GM19035 (cell line): Measurements from ENCODE around the gene COX5B.
A peak's percentile ranks its signal among the peaks of the same experiment; 100 is the strongest.

Source experiments
- ATAC-seq: cut with Tn5 transposase; IDR thresholded peaks from one replicate; pipeline ENCODE4 v1.9.1; 2021; ENCODE audit not compliant: unreplicated experiment

COX5B gene

GRCh38 chr2:97653874-97654273, 8.0 kb downstream of the COX5B start:
- ATAC-seq: no peak

- no peak for ATAC-seq
These were observed 8.4 kb downstream of the COX5B start for GRCh38 chr2:97654309-97654708.

GRCh38 chr2:97654791-97655190, 8.9 kb downstream of the COX5B start:
- no peak for ATAC-seq

DNA sequence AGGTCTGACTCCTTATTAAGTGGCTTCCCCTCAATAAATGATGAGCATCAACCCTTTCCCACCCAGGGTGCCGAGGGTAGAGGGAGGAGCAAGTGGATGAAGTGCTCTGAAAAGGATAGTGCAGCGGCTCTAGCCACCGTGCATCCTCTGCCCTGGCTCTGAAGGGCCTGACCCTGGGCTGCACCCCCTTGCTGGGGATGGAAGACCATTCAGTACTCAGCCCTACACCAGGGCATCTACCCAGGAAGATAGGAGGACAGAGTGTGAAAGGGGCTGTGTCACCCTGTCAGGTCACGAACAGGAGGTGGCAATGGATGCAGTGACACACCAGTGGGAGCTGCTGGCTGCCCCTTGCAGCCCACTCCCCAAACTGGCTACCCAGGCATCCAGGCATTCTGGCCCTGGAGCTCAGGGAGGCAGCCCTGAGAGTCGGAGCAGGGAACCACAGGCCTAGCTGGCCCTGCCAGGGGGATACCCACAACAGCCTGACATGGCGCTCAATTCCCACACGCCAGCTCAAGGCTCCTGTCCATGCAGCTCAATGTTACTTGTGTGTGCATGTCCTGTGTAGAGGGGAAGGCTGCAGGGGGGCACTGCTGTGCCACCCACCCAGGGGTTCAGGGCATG, 10.4 kb downstream of the COX5B start:
- no peak for ATAC-seq

- ATAC-seq: no peak
These were observed 11.2 kb downstream of the COX5B start for GRCh38 chr2:97656905-97657587.

DNA sequence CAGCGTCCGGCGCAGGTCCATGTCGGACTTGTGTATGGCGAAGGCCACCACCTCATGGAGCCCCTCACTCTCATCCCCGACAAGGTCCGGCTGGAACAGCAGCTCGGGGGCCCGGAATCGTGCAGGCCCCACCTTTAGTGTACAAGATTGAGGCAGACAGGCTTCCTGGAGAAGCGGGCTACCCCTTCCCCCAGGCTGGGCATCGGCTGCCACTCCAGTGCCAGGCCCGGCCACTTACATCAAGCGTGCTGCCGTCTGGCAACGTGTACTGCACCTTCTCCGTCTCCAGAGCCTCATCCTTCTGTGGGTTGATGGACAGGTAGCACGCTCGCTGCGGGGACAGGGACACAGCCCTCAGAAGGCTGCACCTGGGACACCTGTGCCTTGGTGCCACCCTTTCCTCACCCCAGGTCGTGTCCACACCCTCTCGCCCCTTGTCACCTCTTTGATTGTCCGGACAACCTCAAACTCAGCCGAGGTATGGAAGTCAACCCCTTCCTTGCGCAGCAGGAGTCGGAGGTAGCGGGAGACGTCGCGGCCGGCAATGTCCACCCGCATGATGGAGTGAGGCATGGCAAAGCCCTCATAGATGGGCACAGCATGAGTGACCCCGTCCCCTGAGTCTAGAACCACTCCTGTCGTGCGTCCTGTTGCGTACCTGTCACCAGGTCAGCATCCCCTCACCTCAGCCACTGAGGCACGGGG, 12.3 kb downstream of the COX5B start:
- ATAC-seq: no peak

DNA sequence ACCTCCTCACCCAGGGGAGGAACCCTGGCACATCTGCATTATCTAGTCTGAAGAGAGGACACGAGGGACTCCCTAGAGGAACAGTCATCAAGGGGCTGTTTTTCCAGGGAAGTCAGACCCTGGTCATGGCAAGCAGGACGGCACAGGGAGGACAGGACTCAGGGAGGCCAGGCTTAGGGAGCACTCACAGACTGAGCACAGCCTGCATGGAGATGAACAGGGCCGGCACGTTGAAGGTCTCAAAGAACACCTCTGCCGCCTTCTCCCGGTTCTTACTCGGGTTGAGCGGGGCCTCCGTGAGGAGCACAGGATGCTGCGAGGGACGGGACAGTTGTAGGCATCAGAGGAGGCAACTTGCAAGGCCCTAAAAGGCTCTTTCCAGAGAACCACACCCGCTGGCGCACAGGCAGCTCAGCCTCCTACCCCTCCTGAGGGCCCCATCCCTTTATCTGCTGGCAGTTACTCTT, 12.9 kb downstream of the COX5B start:
- no peak for ATAC-seq

- no peak for ATAC-seq
These were observed 13.6 kb downstream of the COX5B start for GRCh38 chr2:97659256-97660043.

DNA sequence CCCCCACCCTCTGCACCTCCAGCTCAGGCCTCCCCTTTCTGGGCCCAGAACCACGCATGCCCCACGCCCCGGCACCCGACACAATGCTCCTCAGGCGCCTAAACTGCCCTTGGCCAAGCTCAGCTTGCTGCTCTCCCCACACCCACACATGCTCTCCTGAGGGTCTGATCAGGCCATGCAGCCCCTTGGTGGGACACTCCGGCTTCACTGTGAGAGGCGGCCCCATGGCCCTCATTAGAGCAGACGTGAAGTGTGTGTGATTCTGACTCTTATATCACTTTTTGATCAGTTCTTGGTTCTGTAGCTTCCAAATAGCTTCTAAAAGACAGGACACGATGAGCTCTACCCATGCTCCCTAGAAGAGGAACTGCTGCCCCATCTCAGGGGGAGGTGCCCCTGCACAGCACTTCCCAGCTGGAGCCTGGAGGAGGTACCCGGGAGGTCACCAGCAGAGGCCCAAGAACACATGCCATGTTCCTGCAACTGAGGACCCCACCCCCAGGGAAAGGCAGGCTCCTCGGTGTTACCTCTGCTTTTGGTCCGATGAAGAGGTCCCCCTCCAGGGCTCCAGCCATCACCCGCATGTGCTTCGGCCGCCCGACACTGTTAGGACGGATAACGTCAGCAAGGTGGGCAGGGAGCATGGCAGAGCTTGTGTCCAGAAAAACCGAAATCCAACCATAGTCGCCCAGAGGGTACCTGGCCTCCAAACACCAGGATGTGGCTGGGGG, 14.3 kb downstream of the COX5B start:
- ATAC-seq: no peak

DNA sequence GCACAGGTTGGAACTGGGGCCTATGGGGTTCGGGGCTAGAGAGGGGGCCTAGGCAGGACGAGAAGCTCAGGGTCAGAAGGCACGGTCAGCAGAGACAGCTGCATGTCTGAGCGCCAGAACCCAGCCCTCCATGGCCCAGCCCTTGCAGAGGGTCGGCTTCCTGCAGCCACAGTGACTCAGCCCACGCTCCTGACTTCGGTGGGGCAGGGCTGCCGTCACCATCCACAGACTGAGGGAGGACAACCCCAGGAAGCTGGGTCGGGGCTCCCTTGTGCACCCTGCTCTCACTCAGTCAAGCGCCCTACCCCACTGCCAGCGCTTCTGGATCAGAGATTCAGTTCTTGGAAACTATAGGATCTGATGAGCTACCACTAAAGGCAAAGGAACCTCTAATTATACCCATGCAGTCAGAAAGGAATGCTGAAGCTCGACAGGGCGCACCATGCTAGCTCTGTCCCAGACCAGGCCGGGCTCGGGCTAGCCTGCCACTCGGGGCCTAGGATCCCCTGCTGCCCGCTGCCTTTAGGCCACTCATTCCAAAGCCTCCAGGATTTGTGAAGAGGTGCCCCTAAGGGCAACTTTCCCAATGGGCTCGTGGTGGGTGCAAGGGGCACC, 15.0 kb downstream of the COX5B start:
- ATAC-seq: no peak

DNA sequence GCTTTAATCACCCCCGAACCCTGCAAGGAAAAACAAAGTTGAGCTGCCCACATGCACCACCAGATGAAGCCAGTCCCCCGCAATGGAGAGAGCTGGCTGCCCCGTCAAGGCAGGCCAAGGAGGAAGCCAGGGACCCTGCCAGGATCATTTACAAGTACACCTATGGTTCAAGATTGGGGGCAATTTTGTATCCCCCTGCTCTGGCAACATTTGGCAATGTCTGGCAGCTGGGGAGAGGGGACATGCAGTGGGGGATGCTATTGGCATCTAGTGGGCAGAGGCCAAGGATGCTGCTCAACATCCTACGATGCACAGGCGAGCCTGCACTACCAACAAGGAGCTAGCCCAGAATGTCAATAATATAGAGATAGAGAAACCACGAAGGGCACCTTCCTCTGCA, 16.1 kb downstream of the COX5B start:
- no peak for ATAC-seq

- ATAC-seq: no peak
These were observed 16.6 kb downstream of the COX5B start for GRCh38 chr2:97662386-97662894.

DNA sequence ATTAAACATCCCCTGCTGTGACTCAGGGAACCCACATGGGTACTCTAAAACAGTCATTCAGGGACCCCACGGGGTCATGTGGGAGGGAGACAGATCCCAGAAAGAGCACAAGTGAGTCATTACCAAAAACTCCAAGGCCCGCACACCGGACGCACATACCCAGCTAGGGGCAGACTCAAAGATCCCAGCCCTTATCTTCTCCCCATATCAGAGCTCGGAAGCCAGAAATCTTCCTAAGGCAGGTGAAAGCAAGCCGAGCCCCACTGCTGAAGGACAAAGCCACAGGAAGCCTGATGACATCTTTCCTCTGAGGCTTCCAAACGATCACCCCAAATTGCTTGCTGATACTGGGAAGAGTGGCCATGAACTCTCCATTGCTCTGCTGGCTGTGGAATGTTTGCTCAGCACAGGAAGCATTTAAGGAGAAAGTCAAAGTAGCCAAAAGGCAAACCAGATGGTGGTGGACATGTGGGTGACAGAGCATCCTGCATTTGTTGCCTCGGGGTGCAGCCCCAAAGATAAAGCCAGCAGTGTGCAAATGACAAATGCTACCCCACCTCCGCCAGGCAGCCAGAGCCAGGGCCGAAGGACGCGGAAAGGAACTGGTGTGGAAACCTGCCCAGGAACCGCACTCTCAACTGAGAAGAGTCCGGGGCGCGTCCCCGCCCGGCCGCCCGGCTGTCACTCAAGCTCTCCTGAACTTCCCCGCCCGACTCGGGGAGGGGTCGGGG, 17.2 kb downstream of the COX5B start:
- ATAC-seq: peak; percentile 39

DNA sequence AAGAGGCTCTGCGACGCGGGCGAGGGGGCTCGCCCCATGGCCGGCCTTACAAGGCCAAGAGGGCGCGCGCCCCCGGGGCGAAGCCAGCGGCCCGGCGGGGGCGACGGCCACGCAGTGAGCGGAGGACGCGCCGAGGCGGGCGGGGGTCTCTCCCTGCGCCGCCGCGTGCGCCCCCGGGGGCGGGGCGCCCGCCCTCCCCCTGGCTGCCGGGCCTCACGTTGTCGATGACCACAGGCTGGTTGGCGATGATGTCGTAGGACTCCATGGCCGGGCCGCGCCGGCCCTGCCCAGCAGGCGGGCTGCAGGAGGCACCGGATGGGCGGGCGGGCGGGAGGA, 17.7 kb downstream of the COX5B start:
- no peak for ATAC-seq

GRCh38 chr2:97663962-97664635, 18.2 kb downstream of the COX5B start, which contains the start of gene ACTR1B:
Gene ACTR1B, minus strand, starts transcription at chr2:97664044. Its CDS starts 154 bp downstream, at chr2:97663890.
- peak; percentile 90 for ATAC-seq

- no peak for ATAC-seq
These were observed 18.7 kb downstream of the COX5B start for GRCh38 chr2:97664636-97664970.

GRCh38 chr2:97669448-97669847, 23.6 kb downstream of the COX5B start, which contains the start of gene C2orf92:
Gene C2orf92, plus strand, starts transcription at chr2:97669713. Its CDS starts 76 bp downstream, at chr2:97669789.
- no peak for ATAC-seq

- ATAC-seq: no peak
These were observed 24.6 kb downstream of the COX5B start for GRCh38 chr2:97670471-97670870.

- no peak for ATAC-seq
These were observed 25.7 kb downstream of the COX5B start for GRCh38 chr2:97671526-97671925.
